H1 (cell line): ENCODE measurements around the gene UPK2. TPM values are rescaled to one million over a fixed set of nuclear protein-coding genes. Genes with fewer than 3 reads are reported as not detected.

Source experiments
- CTCF ChIA-PET: fragments of 300-600 bp; sonication (Branson Sonifier 250); formaldehyde crosslinking; loops from one replicate; lab custom pipeline; 2021; ENCODE audit not compliant: partially characterized antibody; lab: Charles Lee
- POLR2A ChIA-PET: fragments of 300-600 bp; sonication (Branson Sonifier 250); formaldehyde crosslinking; loops from one replicate; lab custom pipeline; 2021; ENCODE audit warnings: inconsistent platforms; ENCODE audit not compliant: partially characterized antibody; lab: Charles Lee
- DNase-seq, 2 experiments: peaks; one replicate each; pipeline versions ENCODE4 v3.0.0 to v3.0.0-alpha.2; 2010 to 2022; ENCODE audit warnings: low spot score in 2 of 2, low read depth in 1 of 2, mixed read lengths in 1 of 2
- FAIRE-seq: peaks from 2 replicates; lab custom pipeline; 2011; peaks lifted over from hg19 to GRCh38; lab: Jason Lieb, UNC
- H2AFZ ChIP-seq: 2 replicates; pipeline ENCODE4 v1.8.1; 2012; ENCODE audit warnings: low read length, inconsistent platforms
- H2AK5ac ChIP-seq: 2 replicates; pipeline ENCODE4 v1.6.1; 2013; ENCODE audit warnings: low read depth, low read length
- H2BK120ac ChIP-seq: replicated peaks from 2 replicates; pipeline ENCODE3; 2013; ENCODE audit warnings: low read depth, low read length, inconsistent platforms
- H2BK12ac ChIP-seq: 2 replicates; pipeline ENCODE4 v1.6.1; 2013; ENCODE audit warnings: low read depth, low read length
- H2BK15ac ChIP-seq: 2 replicates; pipeline ENCODE4 v1.6.1; 2013; ENCODE audit warnings: low read length
- H2BK20ac ChIP-seq: 2 replicates; pipeline ENCODE4 v1.6.1; 2013; ENCODE audit warnings: low read length
- H2BK5ac ChIP-seq: 2 replicates; pipeline ENCODE4 v1.6.1; 2013; ENCODE audit warnings: low read depth, low read length
- H3K14ac ChIP-seq: 2 replicates; pipeline ENCODE4 v1.6.1; 2013; ENCODE audit warnings: inconsistent platforms; ENCODE audit not compliant: insufficient read length
- H3K18ac ChIP-seq: 2 replicates; pipeline ENCODE4 v1.6.1; 2013; ENCODE audit warnings: low read length; ENCODE audit errors: extremely low read depth
- H3K23ac ChIP-seq: 2 replicates; pipeline ENCODE4 v1.6.1; 2013; ENCODE audit warnings: inconsistent platforms; ENCODE audit not compliant: insufficient read length
- H3K23me2 ChIP-seq: 2 replicates; pipeline ENCODE4 v1.6.1; 2013; ENCODE audit warnings: low read depth, low read length
- H3K27ac ChIP-seq: 2 replicates; pipeline ENCODE4 v1.6.1; 2011; ENCODE audit warnings: low read depth, low read length, inconsistent platforms
- H3K27me3 ChIP-seq, 4 experiments: replicated peaks in 1 of 4; 1 replicate in 1 of 4; 2 replicates in 3 of 4; pipeline versions ENCODE4 v1.6.1 to v1.8.1; 2011 to 2013; ENCODE audit warnings: low read length in 3 of 4, mild to moderate bottlenecking in 3 of 4, inconsistent platforms in 2 of 4, mixed read lengths in 2 of 4, moderate library complexity in 1 of 4; ENCODE audit not compliant: control insufficient read depth in 3 of 4, insufficient read depth in 3 of 4; ENCODE audit errors: extremely low read depth in 1 of 4
- H3K36me3 ChIP-seq, 4 experiments: 2 replicates each; pipeline versions ENCODE4 v1.6.1 to v1.8.1; 2011 to 2013; ENCODE audit warnings: mild to moderate bottlenecking in 4 of 4, low read length in 3 of 4, moderate library complexity in 2 of 4, control low read depth in 1 of 4, inconsistent platforms in 1 of 4; ENCODE audit not compliant: insufficient read depth in 4 of 4, control insufficient read depth in 2 of 4
- H3K4ac ChIP-seq: replicated peaks from 2 replicates; pipeline ENCODE3; 2013; ENCODE audit warnings: low read length, low read depth, mixed read lengths, inconsistent platforms; ENCODE audit not compliant: insufficient read length
- H3K4me1 ChIP-seq, 4 experiments: replicated peaks in 1 of 4; 1 replicate in 1 of 4; 2 replicates in 3 of 4; pipeline versions ENCODE4 v1.6.1 to v1.8.1; 2011 to 2013; ENCODE audit warnings: low read length in 3 of 4, inconsistent platforms in 2 of 4, mixed read lengths in 1 of 4; ENCODE audit not compliant: insufficient read depth in 4 of 4, control insufficient read depth in 3 of 4
- H3K4me2 ChIP-seq, 2 experiments: 2 replicates each; pipeline versions ENCODE4 v1.6.1 to v1.8.1; 2011 to 2013; ENCODE audit warnings: low read depth in 2 of 2, low read length in 2 of 2, control low read depth in 1 of 2, inconsistent platforms in 1 of 2, mild to moderate bottlenecking in 1 of 2; ENCODE audit not compliant: insufficient read depth in 1 of 2
- H3K4me3 ChIP-seq, 4 experiments: fragments of 200-600, 300-600 bp in 1 of 4; sonication (generic), shearing (Covaris generic), sonication (Bioruptor Twin) in 1 of 4; 2 replicates each; pipeline versions ENCODE4 v1.5.1 to v1.8.1; 2011 to 2016; ENCODE audit warnings: low read length in 4 of 4, low read depth in 3 of 4, control low read depth in 2 of 4, inconsistent platforms in 2 of 4, mild to moderate bottlenecking in 2 of 4, mixed read lengths in 1 of 4, moderate library complexity in 1 of 4; ENCODE audit not compliant: insufficient read depth in 2 of 4; ENCODE audit errors: extremely low read depth in 1 of 4
- H3K56ac ChIP-seq: replicated peaks from 2 replicates; pipeline ENCODE3; 2013; ENCODE audit warnings: low read depth, mild to moderate bottlenecking, mixed read lengths, low read length, inconsistent platforms; ENCODE audit not compliant: insufficient read length
- H3K79me1 ChIP-seq: 2 replicates; pipeline ENCODE4 v1.6.1; 2013; ENCODE audit warnings: low read depth, low read length, control low read depth
- H3K79me2 ChIP-seq, 2 experiments: 2 replicates each; pipeline versions ENCODE4 v1.6.1 to v1.8.1; 2012 to 2013; ENCODE audit warnings: low read length in 2 of 2, mild to moderate bottlenecking in 2 of 2, inconsistent platforms in 1 of 2; ENCODE audit not compliant: insufficient read depth in 2 of 2, control insufficient read depth in 1 of 2
- H3K9ac ChIP-seq, 4 experiments: replicated peaks in 1 of 4; 1 replicate in 1 of 4; 2 replicates in 3 of 4; pipeline versions ENCODE4 v1.6.1 to v1.8.1; 2011 to 2013; ENCODE audit warnings: low read depth in 3 of 4, low read length in 3 of 4, control low read depth in 2 of 4, mild to moderate bottlenecking in 2 of 4, moderate library complexity in 2 of 4, inconsistent platforms in 1 of 4; ENCODE audit errors: extremely low read depth in 1 of 4
- H3K9me3 ChIP-seq, 2 experiments: 2 replicates each; pipeline versions ENCODE4 v1.6.1 to v1.8.1; 2012 to 2013; ENCODE audit warnings: mild to moderate bottlenecking in 2 of 2, moderate library complexity in 2 of 2, control low read depth in 1 of 2, inconsistent platforms in 1 of 2, low read depth in 1 of 2, low read length in 1 of 2, mixed read lengths in 1 of 2; ENCODE audit not compliant: insufficient read depth in 2 of 2
- H4K20me1 ChIP-seq, 2 experiments: replicated peaks in 1 of 2; 2 replicates each; pipeline versions ENCODE3 to v1.8.1; 2011 to 2013; ENCODE audit warnings: inconsistent platforms in 2 of 2, low read length in 2 of 2, mild to moderate bottlenecking in 1 of 2; ENCODE audit not compliant: insufficient read depth in 2 of 2, control insufficient read depth in 1 of 2
- H4K5ac ChIP-seq: 2 replicates; pipeline ENCODE4 v1.6.1; 2013; ENCODE audit warnings: low read length, low read depth, mixed read lengths, inconsistent platforms; ENCODE audit not compliant: insufficient read length
- H4K8ac ChIP-seq: 2 replicates; pipeline ENCODE4 v1.8.0; 2013; ENCODE audit warnings: mild to moderate bottlenecking, moderate library complexity, low read length, inconsistent platforms; ENCODE audit not compliant: insufficient read depth; ENCODE audit errors: extremely low read depth
- H4K91ac ChIP-seq: replicated peaks from 2 replicates; pipeline ENCODE3; 2013; ENCODE audit warnings: low read length, mixed read lengths, inconsistent platforms; ENCODE audit not compliant: insufficient read length
- ASH2L ChIP-seq: fragments of 200-600, 300-600 bp; sonication (generic); IDR thresholded peaks from one replicate; pipeline ENCODE4 v1.7.1; 2017; ENCODE audit warnings: low read length
- CHD2 ChIP-seq: IDR thresholded peaks from 2 replicates; pipeline ENCODE4 v1.6.1; 2012; ENCODE audit warnings: low read length, improper control_type of control experiment
- KDM5A ChIP-seq: fragments of 200-600 bp; IDR thresholded peaks from 2 replicates; pipeline ENCODE4 v1.7.1; 2012; ENCODE audit warnings: mild to moderate bottlenecking, low read length, inconsistent platforms, mixed read lengths
- RXRA ChIP-seq: IDR thresholded peaks from 2 replicates; pipeline ENCODE4 v1.6.1; 2011; ENCODE audit warnings: low read depth, mild to moderate bottlenecking, low read length, moderate library complexity; ENCODE audit not compliant: insufficient read depth
- SIN3A ChIP-seq, 2 experiments: IDR thresholded peaks in 1 of 2; conservative IDR thresholded peaks in 1 of 2; 2 replicates each; pipeline ENCODE4 v1.6.1; 2011 to 2012; ENCODE audit warnings: low read length in 2 of 2, improper control_type of control experiment in 1 of 2, low read depth in 1 of 2, mild to moderate bottlenecking in 1 of 2
- WGBS, 2 experiments: shearing (Covaris generic) in 1 of 2; methylation state at CpG; one replicate each; pipeline versions ENCODE4 v1.1.6 to v1.1.7; 2013 to 2015; ENCODE audit warnings: low lambda C conversion rate in 2 of 2, mixed read lengths in 2 of 2, inconsistent platforms in 1 of 2, low coverage in 1 of 2, missing lambda C conversion rate in 1 of 2; ENCODE audit not compliant: insufficient replicate concordance in 2 of 2, insufficient coverage in 1 of 2, insufficient read length in 1 of 2; ENCODE audit errors: extremely low coverage in 1 of 2, missing lambda C conversion rate in 1 of 2; 5-methylcytosine and 5-hydroxymethylcytosine counted together
- polyA plus RNA-seq, 7 experiments: library from polyadenylated mRNA; depleted of rRNA in 3 of 7; stranded (reverse) in 5 of 7; unstranded in 2 of 7; fragments of >200 nt in 5 of 7; fragments of 200-250 nt in 2 of 7; gene quantifications; 1 replicate in 5 of 7; 2 replicates in 1 of 7; 4 replicates in 1 of 7; pipeline versions ENCODE4 v1.2.1 to v1.2.3, GENCODE V29; 2011 to 2013; ENCODE audit warnings: missing spikeins in 2 of 7, mixed read lengths in 2 of 7
- total RNA-seq: library from RNA; stranded (reverse); fragmentation: NEBNext Ultra II Directional; extraction: Animal tissue kit (Norgen Biotek cat#: 25700); gene quantifications from 2 replicates; pipeline ENCODE4 v1.2.1, GENCODE V29; 2021

The UPK2 gene
- total and polyA plus RNA-seq, 2 of the 8 experiments (the other 6 are each of a cell fraction or from before 2014, with no cell fraction given) = 0.76 TPM; not detected in 1

- H3K4me3 ChIP-seq = peak overlapping the region; percentile 84 to 97 (median 90)
- FAIRE-seq (no peak), DNase-seq (no peak)
- peaks cover 0 to 6% (median under 1%) of the 10 kb centered on the region in 4 experiments; a peak in 2 of 7 replicates for H3K4me1 ChIP-seq
- H4K20me1 ChIP-seq = no peaks in the 10 kb centered on the region
- peak overlapping the region; percentile 95 to 100 for H3K4me2 ChIP-seq
- H3K36me3 ChIP-seq = peaks cover 3 to 35% (median 19%) of the 10 kb centered on the region in 4 experiments; a peak in 7 of 8 replicates
- H2BK12ac ChIP-seq = peak overlapping the region; percentile 45
- peak overlapping the region; percentile 90 for H3K56ac ChIP-seq
- peaks cover 7% of the 10 kb centered on the region for H3K79me1 ChIP-seq
- H4K5ac ChIP-seq = peak overlapping the region; percentile 78
- CTCF ChIA-PET = interaction anchor here (1.5 kb wide), 1 partner anchor 15 kb away, joined by 4 read pairs; no protein-coding TSS in a partner anchor
- peak overlapping the region; percentile 85 for H3K18ac ChIP-seq
- H2BK120ac ChIP-seq = no peak overlapping the region
- peak overlapping the region; percentile 69 for H4K91ac ChIP-seq
- H3K14ac ChIP-seq = no peak overlapping the region
- H3K79me2 ChIP-seq = peaks cover 0 to 41% of the 10 kb centered on the region in 2 experiments; a peak in 3 of 4 replicates
- H2BK5ac ChIP-seq = peak overlapping the region; percentile 93; the same call in 1 of the 2 replicates
- peak overlapping the region; percentile 10; the same call in 1 of the 2 replicates for H2AFZ ChIP-seq
- WGBS, 2 experiments = 1% methylated on average over 19 of the region's 19 CpGs; no CpG with 5 or more reads in 1 of the 2 experiments
- peak overlapping the region; percentile 70 for H3K27ac ChIP-seq
- H2AK5ac ChIP-seq = no peak overlapping the region
- H3K9ac ChIP-seq = peak overlapping the region; percentile 78 to 82 (median 81)
- H3K23me2 ChIP-seq = peaks cover 12% of the 10 kb centered on the region
- no peak overlapping the region; the same call in 1 of the 2 replicates for H2BK15ac ChIP-seq
- H3K27me3 ChIP-seq = no peaks in the 10 kb centered on the region
- H3K23ac ChIP-seq = no peak overlapping the region
- POLR2A ChIA-PET = interaction anchor here (0.9 to 15.2 kb wide), 15 partner anchors 14 to 171 kb away, joined by 3 to 264 read pairs (median 4); partner anchors contain the start of genes RPS25 and TRAPPC4
- H3K4ac ChIP-seq = peak overlapping the region; percentile 97
- H2BK20ac ChIP-seq = no peak overlapping the region
- no peaks in the 10 kb centered on the region for H3K9me3 ChIP-seq
- H4K8ac ChIP-seq = peak overlapping the region; percentile 90
- TF ChIP-seq RXRA = no peak
- TF ChIP-seq KDM5A = 0 out of 2 replicates have a peak, but pooled peaks have one; percentile 20
- TF ChIP-seq SIN3A (conservative IDR thresholded peaks at IDR 0.05 in 1 of 2, IDR thresholded peaks at IDR 0.05 in 1 of 2; ENCODE audit: low read depth in 1 of 2, low read length in 2 of 2) = 0 out of 4 replicates have a peak, but pooled peaks of 1 of the 2 experiments have one; percentile 45
- TF ChIP-seq ASH2L = peak; percentile 47
- TF ChIP-seq CHD2 = no peak
Observed at GRCh38 chr11:118998388-118998717, 42.3 kb downstream of the UPK2 start.
